ENCODE measurements around the gene ZNF512B.

Gene ZNF512B

GRCh38 chr20:64009811-64010387 lies 40.2 kb upstream of the ZNF512B start:
- Histone ChIP-seq H3K36me3 (peaks cover 71% of the 10 kb centered on the region), H3K9me3 (no peaks in the 10 kb centered on the region), H3K27ac (no peak overlapping the region), H3K4me3 (ENCODE audit: low read depth in 1 of 2, low read length in 1 of 2) (no peak overlapping the region), H3K4me1 (ENCODE audit: control insufficient read depth in 1 of 2, insufficient read depth in 1 of 2, low read depth in 1 of 2, low read length in 1 of 2) (no peaks in the 10 kb centered on the region), H3K27me3 (no peaks in the 10 kb centered on the region)
- no peak for TF ChIP-seq CTCF (IDR thresholded peaks at IDR 0.05)

- Histone ChIP-seq H3K9me3 (no peaks in the 10 kb centered on the region), H3K36me3 (peaks cover 79% of the 10 kb centered on the region), H3K4me3 (ENCODE audit: low read depth in 1 of 2, low read length in 1 of 2) (no peak overlapping the region), H3K27me3 (no peaks in the 10 kb centered on the region), H3K4me1 (ENCODE audit: control insufficient read depth in 1 of 2, insufficient read depth in 1 of 2, low read depth in 1 of 2, low read length in 1 of 2) (no peaks in the 10 kb centered on the region), H3K27ac (no peak overlapping the region)
- TF ChIP-seq CTCF (IDR thresholded peaks at IDR 0.05): no peak
Measured at GRCh38 chr20:64006902-64007301, 37.2 kb upstream of the ZNF512B start.

- no peaks in the 10 kb centered on the region for H3K4me1 ChIP-seq (ENCODE audit: control insufficient read depth in 1 of 2, insufficient read depth in 1 of 2, low read depth in 1 of 2, low read length in 1 of 2)
- TF ChIP-seq CTCF (IDR thresholded peaks at IDR 0.05): no peak
- peaks cover 80% of the 10 kb centered on the region for H3K36me3 ChIP-seq
Measured at GRCh38 chr20:64006490-64006889, 36.8 kb upstream of the ZNF512B start.

GRCh38 chr20:64005394-64005793 lies 35.7 kb upstream of the ZNF512B start:
- H3K27me3 ChIP-seq: no peaks in the 10 kb centered on the region
- no peaks in the 10 kb centered on the region for H3K4me1 ChIP-seq (ENCODE audit: control insufficient read depth in 1 of 2, insufficient read depth in 1 of 2, low read depth in 1 of 2, low read length in 1 of 2)
- no peak overlapping the region for H3K4me3 ChIP-seq (ENCODE audit: low read depth in 1 of 2, low read length in 1 of 2)
- H3K27ac ChIP-seq: no peak overlapping the region
- peaks cover 80% of the 10 kb centered on the region for H3K36me3 ChIP-seq
- H3K9me3 ChIP-seq: no peaks in the 10 kb centered on the region
- no peak for TF ChIP-seq CTCF (IDR thresholded peaks at IDR 0.05)

More at GRCh38 chr20:64006490-64006889, 36.8 kb upstream of the ZNF512B start:
- no peaks in the 10 kb centered on the region for H3K9me3 ChIP-seq
- no peak overlapping the region for H3K27ac ChIP-seq
- no peak overlapping the region for H3K4me3 ChIP-seq (ENCODE audit: low read depth in 1 of 2, low read length in 1 of 2)
- H3K27me3 ChIP-seq: no peaks in the 10 kb centered on the region

- Histone ChIP-seq H3K9me3 (no peaks in the 10 kb centered on the region), H3K4me3 (ENCODE audit: low read depth in 1 of 2, low read length in 1 of 2) (no peak overlapping the region), H3K4me1 (ENCODE audit: control insufficient read depth in 1 of 2, insufficient read depth in 1 of 2, low read depth in 1 of 2, low read length in 1 of 2) (no peaks in the 10 kb centered on the region), H3K27ac (no peak overlapping the region), H3K36me3 (peaks cover 82% of the 10 kb centered on the region), H3K27me3 (no peaks in the 10 kb centered on the region)
- TF ChIP-seq CTCF (IDR thresholded peaks at IDR 0.05): no peak
Measured at GRCh38 chr20:64003960-64004725, 34.4 kb upstream of the ZNF512B start.
